H9 (cell line): ENCODE data around the gene KLF15. TPM values are rescaled to one million over a fixed set of nuclear protein-coding genes. Genes with fewer than 3 reads are reported as not detected.

Experiments
- DNase-seq: peaks from one replicate; pipeline ENCODE4 v3.0.0-alpha.2; 2017
- H2AFZ ChIP-seq: one replicate; pipeline ENCODE4 v1.6.1; 2013; ENCODE audit warnings: mild to moderate bottlenecking, low read length, control low read depth, moderate library complexity
- H2AK5ac ChIP-seq: 2 replicates; pipeline ENCODE4 v1.6.1; 2013; ENCODE audit warnings: low read length, control low read depth, mixed read lengths; ENCODE audit not compliant: insufficient read length
- H2BK120ac ChIP-seq: one replicate; pipeline ENCODE4 v1.6.1; 2013; ENCODE audit warnings: low read depth, mild to moderate bottlenecking, low read length, control low read depth, inconsistent platforms; ENCODE audit not compliant: poor library complexity, severe bottlenecking
- H2BK12ac ChIP-seq: 2 replicates; pipeline ENCODE4 v1.6.1; 2013; ENCODE audit warnings: low read length, control low read depth, mixed read lengths, low read depth; ENCODE audit not compliant: insufficient read length
- H2BK15ac ChIP-seq: 2 replicates; pipeline ENCODE4 v1.6.1; 2013; ENCODE audit warnings: low read depth, low read length, control low read depth
- H2BK20ac ChIP-seq: one replicate; pipeline ENCODE4 v1.6.1; 2013; ENCODE audit warnings: low read depth, mild to moderate bottlenecking, low read length, control low read depth, inconsistent platforms; ENCODE audit not compliant: poor library complexity, severe bottlenecking
- H2BK5ac ChIP-seq: 2 replicates; pipeline ENCODE4 v1.6.1; 2013; ENCODE audit warnings: low read length, control low read depth, mixed read lengths; ENCODE audit not compliant: insufficient read length
- H3K14ac ChIP-seq: 2 replicates; pipeline ENCODE4 v1.6.1; 2013; ENCODE audit warnings: low read length, control low read depth; ENCODE audit not compliant: insufficient read depth
- H3K18ac ChIP-seq: 2 replicates; pipeline ENCODE4 v1.6.1; 2013; ENCODE audit warnings: low read depth, mild to moderate bottlenecking, mixed read lengths, low read length, control low read depth; ENCODE audit not compliant: insufficient read length
- H3K23ac ChIP-seq: 2 replicates; pipeline ENCODE4 v1.6.1; 2013; ENCODE audit warnings: low read length, control low read depth, mixed read lengths, low read depth; ENCODE audit not compliant: insufficient read length
- H3K23me2 ChIP-seq: 2 replicates; pipeline ENCODE4 v1.6.1; 2013; ENCODE audit warnings: low read depth, mild to moderate bottlenecking, mixed read lengths, low read length, control low read depth; ENCODE audit not compliant: insufficient read length, poor library complexity, severe bottlenecking
- H3K27ac ChIP-seq: 2 replicates; pipeline ENCODE4 v1.5.1; 2013; ENCODE audit warnings: low read length, control low read depth, mixed read lengths, low read depth; ENCODE audit not compliant: insufficient read length
- H3K27me3 ChIP-seq: 2 replicates; pipeline ENCODE4 v1.6.1; 2013; ENCODE audit warnings: low read length, control low read depth, inconsistent platforms; ENCODE audit not compliant: insufficient read depth
- H3K4ac ChIP-seq: 2 replicates; pipeline ENCODE4 v1.6.1; 2013; ENCODE audit warnings: low read depth, mild to moderate bottlenecking, control low read depth, inconsistent platforms, low read length, moderate library complexity
- H3K4me1 ChIP-seq: 2 replicates; pipeline ENCODE4 v1.6.1; 2013; ENCODE audit warnings: low read length, control low read depth, inconsistent platforms; ENCODE audit not compliant: insufficient read depth
- H3K4me2 ChIP-seq: 2 replicates; pipeline ENCODE4 v1.6.1; 2013; ENCODE audit warnings: low read length, control low read depth, mixed read lengths; ENCODE audit not compliant: insufficient read length, insufficient read depth
- H3K56ac ChIP-seq: 2 replicates; pipeline ENCODE4 v1.6.1; 2013; ENCODE audit warnings: low read depth, mild to moderate bottlenecking, mixed read lengths, low read length, control low read depth; ENCODE audit not compliant: insufficient read length
- H3K79me1 ChIP-seq: 2 replicates; pipeline ENCODE4 v1.6.1; 2013; ENCODE audit warnings: low read depth, mild to moderate bottlenecking, moderate library complexity, low read length, control low read depth, inconsistent platforms; ENCODE audit not compliant: insufficient read depth, poor library complexity, severe bottlenecking
- H3K79me2 ChIP-seq: 2 replicates; pipeline ENCODE4 v1.6.1; 2013; ENCODE audit warnings: low read length, control low read depth, inconsistent platforms; ENCODE audit not compliant: insufficient read depth
- H3K9ac ChIP-seq: 2 replicates; pipeline ENCODE4 v1.6.1; 2013; ENCODE audit warnings: low read length, control low read depth, mixed read lengths; ENCODE audit not compliant: insufficient read length; ENCODE audit errors: extremely low read depth
- H3K9me3 ChIP-seq: one replicate; pipeline ENCODE4 v1.6.1; 2013; ENCODE audit warnings: low read depth, low read length, inconsistent platforms; ENCODE audit not compliant: control insufficient read depth
- H3T11ph ChIP-seq: one replicate; pipeline ENCODE4 v1.6.1; 2013; ENCODE audit warnings: mild to moderate bottlenecking, low read length, control low read depth, inconsistent platforms
- H4K20me1 ChIP-seq: one replicate; pipeline ENCODE4 v1.6.1; 2013; ENCODE audit not compliant: control insufficient read depth, insufficient read length, insufficient read depth
- H4K5ac ChIP-seq: 2 replicates; pipeline ENCODE4 v1.6.1; 2013; ENCODE audit warnings: low read depth, mild to moderate bottlenecking, mixed read lengths, low read length, control low read depth; ENCODE audit not compliant: insufficient read length
- H4K8ac ChIP-seq: replicated peaks from 2 replicates; pipeline ENCODE4 v1.6.1; 2013; ENCODE audit warnings: low read length, control low read depth, mixed read lengths, low read depth; ENCODE audit not compliant: insufficient read length
- H4K91ac ChIP-seq: 2 replicates; pipeline ENCODE4 v1.6.1; 2013; ENCODE audit warnings: low read depth, mild to moderate bottlenecking, moderate library complexity, mixed read lengths, low read length, control low read depth; ENCODE audit not compliant: insufficient read length
- H3K27ac Mint-ChIP-seq, 3 experiments: 2 replicates in 2 of 3; 3 replicates in 1 of 3; pipeline ENCODE4 v1.8.0; 2020 to 2021; ENCODE audit warnings: mixed read lengths in 3 of 3, mild to moderate bottlenecking in 1 of 3, moderate library complexity in 1 of 3
- H3K27me3 Mint-ChIP-seq: 2 replicates; pipeline ENCODE4 v1.8.0; 2021; ENCODE audit warnings: low read depth, mild to moderate bottlenecking, moderate library complexity, mixed read lengths
- H3K36me3 Mint-ChIP-seq, 3 experiments: 2 replicates in 2 of 3; 3 replicates in 1 of 3; pipeline ENCODE4 v1.8.0; 2020 to 2021; ENCODE audit warnings: low read depth in 3 of 3, mixed read lengths in 3 of 3; ENCODE audit not compliant: insufficient read depth in 1 of 3
- H3K4me1 Mint-ChIP-seq, 2 experiments: 2 replicates each; pipeline ENCODE4 v1.8.0; 2020; ENCODE audit warnings: mixed read lengths in 2 of 2
- H3K4me3 Mint-ChIP-seq, 2 experiments: 2 replicates in 1 of 2; 3 replicates in 1 of 2; pipeline ENCODE4 v1.8.0; 2020 to 2021; ENCODE audit warnings: mild to moderate bottlenecking in 2 of 2, mixed read lengths in 2 of 2, moderate library complexity in 1 of 2
- H3K9me3 Mint-ChIP-seq, 2 experiments: 2 replicates in 1 of 2; 3 replicates in 1 of 2; pipeline ENCODE4 v1.8.0; 2020; ENCODE audit warnings: mild to moderate bottlenecking in 2 of 2, mixed read lengths in 2 of 2, moderate library complexity in 1 of 2
- WGBS: extraction: QIAGEN DNeasy Blood & Tissue Kit; methylation state at CpG from one replicate; pipeline ENCODE4 v1.1.7; 2013; ENCODE audit warnings: missing lambda C conversion rate, low lambda C conversion rate, mixed read lengths; ENCODE audit not compliant: insufficient read length; ENCODE audit errors: extremely low coverage; 5-methylcytosine and 5-hydroxymethylcytosine counted together
- total RNA-seq: library from RNA; stranded (reverse); gene quantifications from 2 replicates; pipeline ENCODE4 v1.2.1, GENCODE V29; 2021
- TF ChIP-seq, protein P1 (sequence below): fragments of 200-600 bp; sonication (generic); conservative IDR thresholded peaks from 3 replicates; pipeline ENCODE4 v1.8.0; 2021; ENCODE audit warnings: antibody characterized with exemption, mild to moderate bottlenecking

Gene KLF15
- total RNA-seq, 1 experiment from 2014 or later = 10.8 TPM

DNA sequence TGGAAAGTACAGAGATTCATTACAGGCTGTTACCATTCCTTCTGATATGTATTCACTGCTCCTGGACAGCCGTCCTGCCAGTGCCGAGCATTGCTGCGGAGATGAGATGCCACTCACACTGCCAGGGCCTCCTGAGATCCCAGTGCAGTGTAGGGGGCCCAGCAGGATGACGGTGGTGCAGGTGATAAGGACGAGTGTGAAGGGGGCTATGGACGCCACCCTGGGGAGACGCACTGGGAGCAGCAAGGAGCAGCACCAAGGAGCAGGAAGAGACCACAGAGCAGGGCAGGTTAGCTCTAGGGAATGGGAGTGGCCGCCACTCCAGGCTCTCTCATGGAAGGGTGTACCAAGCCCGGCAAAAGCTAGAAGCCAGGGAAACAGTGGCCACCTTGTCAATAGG, 4.0 kb upstream of the KLF15 start:
- H3K9ac ChIP-seq = no peak overlapping the region
- H3K56ac ChIP-seq = no peak overlapping the region
- no peak overlapping the region for H2AK5ac ChIP-seq
- no peak overlapping the region for H3K14ac ChIP-seq
- no peak overlapping the region for H2BK20ac ChIP-seq
- H2BK12ac ChIP-seq = no peak overlapping the region
- no peak for DNase-seq
- H3T11ph ChIP-seq = no peak overlapping the region
- no peaks in the 10 kb centered on the region for H4K20me1 ChIP-seq
- H3K23me2 ChIP-seq = peaks cover 8% of the 10 kb centered on the region
- Mint-ChIP-seq H3K4me3 (no peak overlapping the region), H3K4me1 (peaks cover 44 to 48% of the 10 kb centered on the region in 2 experiments), H3K9me3 (no peaks in the 10 kb centered on the region), H3K36me3 (no peaks in the 10 kb centered on the region), H3K27ac (no peak overlapping the region), H3K27me3 (peaks cover 36% of the 10 kb centered on the region)
- no peak overlapping the region for H4K5ac ChIP-seq
- H3K4me2 ChIP-seq = no peak overlapping the region
- H3K4me1 ChIP-seq = peaks cover 4% of the 10 kb centered on the region; the same call in 1 of the 2 replicates
- no peaks in the 10 kb centered on the region for H3K79me1 ChIP-seq
- TF ChIP-seq, protein P1, sequence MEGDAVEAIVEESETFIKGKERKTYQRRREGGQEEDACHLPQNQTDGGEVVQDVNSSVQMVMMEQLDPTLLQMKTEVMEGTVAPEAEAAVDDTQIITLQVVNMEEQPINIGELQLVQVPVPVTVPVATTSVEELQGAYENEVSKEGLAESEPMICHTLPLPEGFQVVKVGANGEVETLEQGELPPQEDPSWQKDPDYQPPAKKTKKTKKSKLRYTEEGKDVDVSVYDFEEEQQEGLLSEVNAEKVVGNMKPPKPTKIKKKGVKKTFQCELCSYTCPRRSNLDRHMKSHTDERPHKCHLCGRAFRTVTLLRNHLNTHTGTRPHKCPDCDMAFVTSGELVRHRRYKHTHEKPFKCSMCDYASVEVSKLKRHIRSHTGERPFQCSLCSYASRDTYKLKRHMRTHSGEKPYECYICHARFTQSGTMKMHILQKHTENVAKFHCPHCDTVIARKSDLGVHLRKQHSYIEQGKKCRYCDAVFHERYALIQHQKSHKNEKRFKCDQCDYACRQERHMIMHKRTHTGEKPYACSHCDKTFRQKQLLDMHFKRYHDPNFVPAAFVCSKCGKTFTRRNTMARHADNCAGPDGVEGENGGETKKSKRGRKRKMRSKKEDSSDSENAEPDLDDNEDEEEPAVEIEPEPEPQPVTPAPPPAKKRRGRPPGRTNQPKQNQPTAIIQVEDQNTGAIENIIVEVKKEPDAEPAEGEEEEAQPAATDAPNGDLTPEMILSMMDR = no peak
- H4K91ac ChIP-seq = no peak overlapping the region
- H2AFZ ChIP-seq = no peak overlapping the region
- H3K27ac ChIP-seq = no peak overlapping the region
- no peak overlapping the region for H3K4ac ChIP-seq
- H3K79me2 ChIP-seq = no peaks in the 10 kb centered on the region
- no peak overlapping the region for H2BK120ac ChIP-seq
- H2BK15ac ChIP-seq = no peak overlapping the region
- no peak overlapping the region for H3K23ac ChIP-seq
- H3K27me3 ChIP-seq = no peaks in the 10 kb centered on the region; the same call in 1 of the 2 replicates
- no CpG with 5 or more reads among the region's 9 CpGs for WGBS
- H3K9me3 ChIP-seq = no peaks in the 10 kb centered on the region
- H2BK5ac ChIP-seq = no peak overlapping the region
- no peak overlapping the region for H3K18ac ChIP-seq
- no peak overlapping the region for H4K8ac ChIP-seq
